ENCODE data around the gene PARVB.

GRCh38 chr22:44214764-44215163, 190.7 kb downstream of the PARVB start:
- TF ChIP-seq ZNF274 (IDR thresholded peaks at IDR 0.05; ENCODE audit: low read depth, low read length) (no peak), YY1 (IDR thresholded peaks at IDR 0.05; ENCODE audit: insufficient read depth, insufficient read length) (no peak), SUZ12 (IDR thresholded peaks at IDR 0.05; ENCODE audit: extremely low read depth, insufficient read depth, insufficient read length) (no peak)

Measured in NT2/D1 (cell line).